Measurements from ENCODE around the gene UBE2G1.
"Not testable (repeated sequence)": the region's sequence is repeated elsewhere in the genome, so short reads cannot be mapped to it uniquely, and the experiment has no call there.

UBE2G1 gene

GRCh38 chr17:4375039-4375748, 8.7 kb upstream of the UBE2G1 start:
- no peak for DNase-seq (ENCODE audit: low spot score)

GRCh38 chr17:4369557-4370230, 3.2 kb upstream of the UBE2G1 start:
- DNase-seq (ENCODE audit: low spot score) = no peak

GRCh38 chr17:4368341-4368740, 1.9 kb upstream of the UBE2G1 start:
- DNase-seq (ENCODE audit: low spot score) = no peak

GRCh38 chr17:4367177-4367576, 702 bp upstream of the UBE2G1 start:
- not testable (repeated sequence) for DNase-seq (ENCODE audit: low spot score)

- DNase-seq (ENCODE audit: low spot score) = no peak
Measured at GRCh38 chr17:4365628-4366326, 698 bp downstream of the UBE2G1 start.

- DNase-seq (ENCODE audit: low spot score) = peak; percentile 95
Measured at GRCh38 chr17:4365103-4365627, 1.3 kb downstream of the UBE2G1 start.

- DNase-seq (ENCODE audit: low spot score) = no peak
Measured at GRCh38 chr17:4364622-4365041, 1.8 kb downstream of the UBE2G1 start.

GRCh38 chr17:4362141-4362540, 4.3 kb downstream of the UBE2G1 start:
- DNase-seq (ENCODE audit: low spot score) = no peak

- no peak for DNase-seq (ENCODE audit: low spot score)
Measured at GRCh38 chr17:4358154-4358553, 8.3 kb downstream of the UBE2G1 start.

GRCh38 chr17:4357671-4358070, 8.8 kb downstream of the UBE2G1 start:
- DNase-seq (ENCODE audit: low spot score) = no peak

- DNase-seq (ENCODE audit: low spot score) = no peak
Measured at GRCh38 chr17:4357030-4357628, 9.3 kb downstream of the UBE2G1 start.

- DNase-seq (ENCODE audit: low spot score) = no peak
Measured at GRCh38 chr17:4354862-4355514, 11.5 kb downstream of the UBE2G1 start.

- DNase-seq (ENCODE audit: low spot score) = no peak
Measured at GRCh38 chr17:4354206-4354605, 12.3 kb downstream of the UBE2G1 start.

GRCh38 chr17:4350214-4350613, 16.3 kb downstream of the UBE2G1 start:
- DNase-seq (ENCODE audit: low spot score) = not testable (repeated sequence)

GRCh38 chr17:4345581-4346252, 20.8 kb downstream of the UBE2G1 start:
- no peak for DNase-seq (ENCODE audit: low spot score)

- no peak for DNase-seq (ENCODE audit: low spot score)
Measured at GRCh38 chr17:4344926-4345325, 21.5 kb downstream of the UBE2G1 start.

GRCh38 chr17:4342535-4342934, 23.9 kb downstream of the UBE2G1 start:
- DNase-seq (ENCODE audit: low spot score) = no peak

GRCh38 chr17:4341616-4341977, 24.9 kb downstream of the UBE2G1 start:
- no peak for DNase-seq (ENCODE audit: low spot score)

- DNase-seq (ENCODE audit: low spot score) = peak; percentile 21
Measured at GRCh38 chr17:4340914-4341615, 25.4 kb downstream of the UBE2G1 start.

- DNase-seq (ENCODE audit: low spot score) = no peak
Measured at GRCh38 chr17:4334776-4335584, 31.5 kb downstream of the UBE2G1 start.
